ENCODE data around the gene LAMB1.

- TF ChIP-seq POLR2A (IDR thresholded peaks at IDR 0.05; ENCODE audit: low read length) (no peak), GATA1 (IDR thresholded peaks at IDR 0.05; ENCODE audit: low read depth, low read length) (no peak)
These were observed 111.2 kb downstream of the LAMB1 start for GRCh38 chr7:107891636-107892366.

Measured in erythroblast (primary cell).